HL-60 (cell line): ENCODE results near the gene TBPL1.
"Not testable (repeated sequence)": the region's sequence is repeated elsewhere in the genome, so short reads cannot be mapped to it uniquely, and the experiment has no call there.

Experiments used
- DNase-seq, 2 experiments: peaks; one replicate each; pipeline ENCODE4 v3.0.0-alpha.2; 2010 to 2020; ENCODE audit warnings: low read depth in 1 of 2, low spot score in 1 of 2
- H3K27ac ChIP-seq: fragments of 250-450 bp; sonication (Bioruptor Pico); replicated peaks from 2 replicates; pipeline ENCODE4 v1.5.1; 2020; ENCODE audit warnings: mild to moderate bottlenecking, moderate library complexity
- H3K27me3 ChIP-seq: fragments of 250-450 bp; sonication (Bioruptor Pico); 2 replicates; pipeline ENCODE4 v1.5.1; 2021; ENCODE audit warnings: mild to moderate bottlenecking, moderate library complexity; ENCODE audit not compliant: insufficient read depth, poor library complexity, severe bottlenecking
- H3K4me3 ChIP-seq: replicated peaks from 2 replicates; pipeline ENCODE4 v1.5.1; 2011; ENCODE audit warnings: mild to moderate bottlenecking, control low read depth, low read length; ENCODE audit not compliant: insufficient read depth
- CTCF ChIP-seq: IDR thresholded peaks from one replicate; pipeline ENCODE4 v1.5.1; 2011; ENCODE audit warnings: low read length, control low read depth, inconsistent platforms; ENCODE audit not compliant: insufficient read depth
- GABPA ChIP-seq: IDR thresholded peaks from 2 replicates; pipeline ENCODE4 v1.6.1; 2012; ENCODE audit warnings: low read depth
- POLR2AphosphoS5 ChIP-seq: IDR thresholded peaks from 2 replicates; pipeline ENCODE4 v1.6.1; 2012; ENCODE audit warnings: low read depth
- REST ChIP-seq: IDR thresholded peaks from 2 replicates; pipeline ENCODE4 v1.6.1; 2012; ENCODE audit warnings: low read depth; ENCODE audit not compliant: insufficient replicate concordance
- SPI1 ChIP-seq: IDR thresholded peaks from 2 replicates; pipeline ENCODE4 v1.6.1; 2012; ENCODE audit warnings: low read depth, mild to moderate bottlenecking, borderline replicate concordance

TBPL1 gene

GRCh38 chr6:133973109-133973971 lies 20.3 kb downstream of the TBPL1 start:
- no peak overlapping the region for H3K4me3 ChIP-seq
- H3K27ac ChIP-seq: no peak overlapping the region
- DNase-seq: no peak
- no peak for TF ChIP-seq POLR2AphosphoS5
- TF ChIP-seq REST: no peak
- TF ChIP-seq CTCF: peak; percentile 50
- H3K27me3 ChIP-seq: no peaks in the 10 kb centered on the region

GRCh38 chr6:133977983-133978895 lies 25.2 kb downstream of the TBPL1 start:
- Histone ChIP-seq H3K27me3 (no peaks in the 10 kb centered on the region), H3K4me3 (no peak overlapping the region), H3K27ac (no peak overlapping the region)
- peak in 1 of 2 experiments; percentile 38 for DNase-seq
- TF ChIP-seq GABPA: no peak
- no peak for TF ChIP-seq CTCF
- TF ChIP-seq REST: no peak
- no peak for TF ChIP-seq SPI1
- no peak for TF ChIP-seq POLR2AphosphoS5

- no peak for DNase-seq
- Histone ChIP-seq H3K27me3 (no peaks in the 10 kb centered on the region), H3K27ac (no peak overlapping the region), H3K4me3 (no peak overlapping the region)
- TF ChIP-seq GABPA: no peak
- no peak for TF ChIP-seq CTCF
- TF ChIP-seq REST: no peak
- TF ChIP-seq SPI1: no peak
- TF ChIP-seq POLR2AphosphoS5: no peak
Measured at GRCh38 chr6:133978896-133979240, 25.8 kb downstream of the TBPL1 start.

GRCh38 chr6:133979269-133979963 lies 26.4 kb downstream of the TBPL1 start:
- not testable (repeated sequence) for H3K27me3 ChIP-seq, DNase-seq, H3K4me3 ChIP-seq, H3K27ac ChIP-seq
